Embryonic facial prominence (tissue), 1 donor: Measurements from ENCODE around the gene L3MBTL3.

ENCODE experiments used
- DNase-seq: peaks from one replicate; pipeline ENCODE4 v3.0.0-alpha.2; 2016; ENCODE audit errors: extremely low spot score

L3MBTL3 gene

DNA sequence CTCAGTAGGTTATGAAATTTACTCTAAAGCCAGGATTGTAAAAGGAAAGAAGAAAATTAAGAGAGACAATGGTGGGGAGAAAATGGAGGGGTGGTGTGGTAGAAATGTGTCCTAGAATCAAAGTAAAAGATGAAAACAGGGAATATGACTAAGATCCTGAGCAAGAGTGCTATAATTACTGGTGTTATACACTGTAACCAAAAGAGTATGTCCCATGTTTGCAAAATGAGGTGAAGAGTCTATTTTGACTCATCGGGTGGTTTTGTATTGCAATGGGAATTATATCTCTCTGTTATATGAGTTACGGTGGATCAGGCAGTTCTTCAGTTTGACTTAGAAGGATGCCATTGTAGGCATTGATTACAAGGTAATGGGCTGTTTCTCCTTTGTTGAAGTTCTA is 8.5 kb downstream of the L3MBTL3 start:
- no peak for DNase-seq

DNA sequence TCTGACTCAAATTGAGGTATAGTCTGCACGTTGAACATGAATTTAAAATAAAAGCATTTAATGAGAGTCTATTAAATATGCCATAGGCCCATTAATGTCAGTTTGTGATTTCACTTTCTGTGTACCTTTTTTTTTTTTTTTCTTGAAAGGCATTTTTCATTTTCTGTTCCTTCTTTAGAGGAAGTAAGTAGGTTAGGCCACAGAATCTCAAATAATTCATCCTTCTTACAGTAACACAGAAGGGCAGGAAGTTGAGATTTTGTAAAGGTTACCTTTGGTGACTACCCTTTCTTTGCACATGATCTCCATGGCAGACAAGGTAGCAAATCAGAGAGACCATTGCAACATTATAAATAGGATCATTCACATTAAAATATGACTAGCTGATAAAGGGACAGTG is 9.6 kb downstream of the L3MBTL3 start:
- DNase-seq, result no peak

DNA sequence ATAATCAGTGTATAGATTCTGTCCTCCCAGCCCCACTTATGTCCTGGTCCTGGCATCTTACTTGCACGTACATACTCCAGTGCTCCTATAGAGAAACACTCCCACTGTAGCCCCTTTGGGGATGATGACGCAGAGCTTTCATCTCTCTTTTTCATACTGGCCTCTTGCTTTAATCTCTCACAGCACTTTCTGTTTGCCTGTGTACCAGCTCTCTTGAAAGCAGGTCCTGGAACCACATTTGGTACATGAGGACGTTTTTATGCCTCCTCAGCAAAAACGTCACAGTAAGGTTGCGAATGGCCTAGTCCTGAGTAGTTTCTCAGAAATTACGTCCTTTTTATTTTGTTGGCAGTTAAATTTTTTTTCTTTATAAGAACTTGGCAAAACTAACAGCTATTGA is 10.8 kb downstream of the L3MBTL3 start:
- DNase-seq, result no peak

DNA sequence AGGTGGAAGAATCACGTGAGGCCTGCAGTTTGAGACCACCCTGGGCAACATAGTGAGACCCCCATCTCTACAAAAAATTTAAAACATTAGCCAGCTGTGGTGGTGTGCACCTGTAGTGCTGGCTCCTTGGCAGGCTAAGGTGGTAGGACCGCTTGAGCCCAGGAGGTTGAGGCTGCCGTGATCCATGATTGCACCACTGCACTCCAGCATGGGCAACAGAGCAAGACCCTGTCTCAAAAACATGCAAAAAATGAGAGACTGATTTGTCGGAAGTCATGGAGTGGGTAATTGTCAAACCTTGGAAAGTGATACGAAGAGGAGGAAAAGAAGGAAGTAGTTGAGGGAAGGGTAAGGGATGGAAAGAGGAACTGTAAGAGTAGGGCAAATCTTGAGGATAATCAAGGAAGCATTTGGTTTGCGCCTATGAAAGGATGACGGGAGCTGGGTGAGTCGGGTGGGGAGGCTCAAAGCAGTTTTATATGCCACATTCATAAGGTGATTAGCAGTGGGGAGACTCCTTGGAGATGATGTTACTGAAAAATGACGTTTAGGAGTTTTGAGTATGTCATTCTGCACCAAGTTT is 14.5 kb downstream of the L3MBTL3 start:
- no peak for DNase-seq

DNA sequence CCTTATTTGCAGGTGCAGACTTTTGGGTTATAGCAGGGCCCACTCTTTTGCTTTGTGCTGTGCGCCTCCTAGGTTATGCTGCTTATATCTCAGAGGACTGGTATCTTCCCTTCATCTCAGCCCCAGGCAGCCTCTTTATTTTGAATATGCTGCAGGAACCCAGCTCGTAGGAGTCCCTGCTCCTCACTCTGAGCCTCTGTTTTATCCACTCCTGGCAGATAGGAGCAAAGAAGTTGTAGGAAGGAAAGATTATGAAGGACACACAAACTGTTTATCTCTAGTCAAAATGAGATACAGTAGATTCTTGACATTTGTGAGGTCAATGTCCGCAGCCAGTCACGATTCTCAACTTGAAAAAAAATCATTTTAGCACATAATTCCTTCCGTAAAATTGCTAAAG is 15.6 kb downstream of the L3MBTL3 start:
- DNase-seq, result no peak

DNA sequence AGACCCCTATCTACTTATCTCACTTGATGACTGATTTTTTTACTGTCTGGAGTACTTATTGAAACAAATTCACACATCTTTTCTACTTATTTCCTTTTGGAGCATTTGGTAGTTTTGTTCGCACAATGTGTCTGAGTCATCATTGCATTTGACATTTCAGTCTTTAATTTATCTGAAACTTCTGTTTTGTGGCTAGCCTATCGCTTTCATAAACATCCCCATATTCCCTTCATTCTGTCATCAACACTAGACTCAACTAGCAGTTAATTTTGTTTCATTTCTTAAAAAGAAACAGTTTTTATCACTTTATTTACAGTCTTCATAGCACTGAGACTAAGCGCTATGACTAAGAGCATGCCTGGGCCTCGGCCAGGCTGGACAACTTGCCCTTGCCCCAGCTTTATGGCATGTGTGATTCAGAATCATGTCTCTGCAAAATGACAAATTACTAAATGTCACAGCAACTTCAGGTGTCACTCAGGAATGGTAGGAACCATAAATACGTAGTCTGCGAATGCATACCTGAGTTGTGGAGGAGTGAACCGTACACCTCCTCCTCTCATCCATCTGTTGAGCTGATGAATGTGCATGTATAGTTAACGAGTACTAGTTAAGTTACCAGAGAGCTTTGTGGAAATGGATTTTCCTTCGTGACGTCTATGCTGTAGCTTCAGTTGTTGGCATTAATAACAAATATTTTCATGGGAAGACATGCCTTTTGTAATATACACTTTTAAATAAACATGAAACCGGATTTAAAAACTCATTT is 16.2 kb downstream of the L3MBTL3 start:
- no peak for DNase-seq

DNA sequence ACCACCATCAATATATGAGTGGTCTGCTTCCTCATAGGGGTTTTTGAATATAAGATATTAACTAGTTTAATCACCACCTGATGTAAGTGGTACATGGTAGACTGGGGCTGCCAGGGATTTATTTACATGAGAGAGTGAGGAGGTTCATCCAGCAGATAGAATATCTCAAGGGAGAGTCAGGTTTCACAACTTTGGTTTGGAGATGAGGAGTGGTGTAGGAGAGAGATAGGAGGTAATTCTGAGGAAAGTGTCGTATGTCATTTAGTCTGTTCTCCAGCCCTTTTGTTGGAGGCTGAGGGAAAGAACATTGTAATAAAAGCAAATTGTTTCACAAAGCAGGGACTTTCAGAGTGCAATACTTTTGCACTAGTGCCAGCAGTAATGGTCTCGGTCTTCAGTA is 16.8 kb downstream of the L3MBTL3 start:
- DNase-seq, result no peak

DNA sequence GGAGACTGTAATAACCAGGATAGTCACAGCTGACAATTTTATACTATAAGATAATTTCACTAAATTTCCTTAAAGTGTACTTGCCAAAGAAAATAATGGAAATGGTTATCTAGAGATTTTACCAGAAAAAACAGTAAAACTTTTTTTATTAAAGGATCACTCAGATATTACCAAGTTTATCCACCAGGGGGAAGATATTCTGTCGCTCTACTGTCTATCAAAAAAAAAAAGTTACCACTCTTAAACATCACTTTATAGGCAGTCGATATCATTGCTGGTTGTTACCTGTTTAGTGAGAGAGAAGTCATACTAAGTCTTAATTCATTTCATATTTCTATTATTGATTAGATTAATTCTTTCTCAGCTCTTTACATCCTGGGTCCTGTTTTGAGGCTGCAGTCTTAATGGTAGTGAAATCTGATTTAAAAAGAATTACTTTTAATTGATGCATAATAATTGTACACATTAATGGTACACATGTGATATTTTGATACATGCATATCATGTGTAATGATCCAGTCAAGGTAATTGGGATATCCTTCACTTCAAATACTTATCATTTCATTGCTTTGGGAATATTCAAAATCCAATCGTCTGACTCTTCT is 18.9 kb downstream of the L3MBTL3 start:
- no peak for DNase-seq

DNA sequence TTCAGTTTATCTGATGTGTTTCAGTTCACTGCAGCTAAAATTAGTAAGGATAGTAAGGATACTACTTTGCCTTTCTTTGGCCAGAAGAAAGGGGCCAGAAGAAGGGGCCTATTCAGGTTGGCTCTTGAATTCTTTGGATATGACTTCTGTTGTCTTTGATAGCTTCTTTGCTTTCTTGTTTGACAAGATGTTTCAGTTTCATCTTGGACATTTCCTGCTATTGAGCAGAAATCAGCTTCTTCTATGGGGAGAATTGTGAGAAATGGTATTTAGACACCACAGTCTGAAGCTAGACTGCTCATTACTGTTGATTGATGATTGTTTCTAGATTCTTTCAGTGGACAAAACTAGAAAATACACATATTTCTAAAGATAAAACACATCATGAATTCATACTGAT is 23.2 kb downstream of the L3MBTL3 start:
- DNase-seq, result no peak

DNA sequence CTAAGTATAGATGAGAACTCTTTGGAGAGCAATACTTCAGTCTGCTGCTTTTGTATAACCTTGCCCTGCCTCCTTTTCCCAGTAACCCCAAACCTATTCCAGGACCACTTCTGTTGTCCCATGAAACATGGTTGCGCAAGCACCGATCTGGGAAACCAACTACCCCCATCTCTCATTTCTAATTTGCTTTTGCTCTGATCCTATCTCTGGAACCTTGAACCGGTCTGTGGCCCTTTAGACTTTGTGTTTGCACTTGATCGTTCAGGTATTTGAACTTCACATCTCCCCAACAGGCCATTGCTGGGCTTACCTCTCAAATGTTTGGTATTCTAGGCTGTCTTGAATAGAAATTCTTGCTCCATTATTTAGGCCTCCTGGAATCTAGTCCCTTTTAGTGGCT is 25.0 kb downstream of the L3MBTL3 start:
- DNase-seq, result no peak

DNA sequence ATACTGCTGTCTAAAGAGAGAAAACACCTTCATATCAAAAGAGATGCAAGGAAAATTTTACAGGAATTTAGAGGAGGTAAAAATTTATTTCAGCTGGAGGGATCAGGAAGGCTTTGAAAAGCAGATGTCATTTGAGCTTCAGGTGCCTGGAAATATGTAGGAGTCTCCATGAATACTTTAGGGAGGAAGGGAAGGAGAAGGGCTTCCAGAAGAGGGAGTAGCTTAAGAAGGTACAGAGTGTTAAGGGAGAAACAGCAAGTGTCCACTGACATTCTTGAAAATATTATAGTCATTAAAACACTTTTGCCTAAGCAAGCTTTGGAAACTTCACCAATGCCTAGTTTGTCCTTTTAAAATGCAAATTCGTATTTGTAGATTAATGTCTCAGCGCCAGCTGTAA is 27.2 kb downstream of the L3MBTL3 start:
- no peak for DNase-seq

DNA sequence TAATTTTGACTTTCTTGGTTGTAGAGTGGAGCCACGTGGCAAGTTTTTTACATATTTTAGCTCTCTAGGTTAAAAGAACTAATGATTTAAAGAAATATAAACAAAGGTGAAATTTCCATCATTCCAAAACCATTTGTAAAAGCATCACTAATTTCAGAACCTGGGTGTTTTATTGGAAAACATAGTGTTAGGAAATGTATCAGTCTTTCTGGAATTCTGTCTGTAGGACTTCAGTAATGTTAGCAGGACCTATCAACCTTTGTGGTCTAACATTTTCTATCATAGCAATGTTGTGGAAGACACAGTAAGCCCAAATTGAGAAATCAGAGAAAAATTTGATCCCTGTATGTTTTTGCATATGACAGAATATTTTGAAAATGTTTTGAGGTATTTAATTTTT is 28.3 kb downstream of the L3MBTL3 start:
- DNase-seq, result no peak

DNA sequence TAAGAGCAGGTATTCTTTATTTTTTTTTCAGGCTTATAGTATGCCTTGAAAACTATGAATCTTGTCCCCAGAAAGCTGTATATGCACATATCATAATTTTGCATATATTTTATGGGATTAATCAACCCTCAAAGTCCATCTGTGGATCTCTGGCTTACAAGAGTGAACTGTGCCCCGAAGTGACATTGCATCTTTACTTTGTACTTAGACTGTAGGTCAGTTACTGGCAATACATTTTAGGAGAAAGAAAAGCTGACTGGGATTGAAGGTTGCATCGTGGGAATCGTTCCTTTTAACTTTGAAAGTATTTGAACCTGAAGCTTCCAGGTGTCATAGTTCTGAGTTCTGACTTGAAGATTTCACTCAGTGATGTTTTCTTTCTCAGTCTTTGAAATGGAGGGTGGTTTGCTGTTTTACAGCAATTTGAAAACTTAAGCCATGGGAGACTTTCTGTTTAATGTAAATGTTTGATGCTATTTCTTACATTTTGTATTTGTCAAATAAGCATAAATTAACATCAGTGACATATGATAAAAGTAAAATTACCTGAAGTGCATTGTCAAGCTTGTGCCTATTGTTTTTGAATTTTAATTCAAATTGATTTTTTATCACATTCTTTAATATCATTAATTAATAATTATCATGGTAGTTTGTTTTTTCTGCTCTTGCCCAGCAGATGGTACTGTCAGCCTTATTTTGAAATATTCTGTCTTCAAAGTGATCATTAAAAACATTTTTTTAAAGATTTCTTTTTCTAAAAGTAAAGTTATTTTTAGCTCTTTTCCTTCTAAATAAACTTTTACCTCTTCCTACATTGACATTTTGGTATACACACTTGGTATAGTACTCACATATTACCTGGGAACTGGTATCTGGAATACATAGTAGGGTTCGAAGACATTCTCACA is 29.0 kb downstream of the L3MBTL3 start:
- DNase-seq, result no peak

DNA sequence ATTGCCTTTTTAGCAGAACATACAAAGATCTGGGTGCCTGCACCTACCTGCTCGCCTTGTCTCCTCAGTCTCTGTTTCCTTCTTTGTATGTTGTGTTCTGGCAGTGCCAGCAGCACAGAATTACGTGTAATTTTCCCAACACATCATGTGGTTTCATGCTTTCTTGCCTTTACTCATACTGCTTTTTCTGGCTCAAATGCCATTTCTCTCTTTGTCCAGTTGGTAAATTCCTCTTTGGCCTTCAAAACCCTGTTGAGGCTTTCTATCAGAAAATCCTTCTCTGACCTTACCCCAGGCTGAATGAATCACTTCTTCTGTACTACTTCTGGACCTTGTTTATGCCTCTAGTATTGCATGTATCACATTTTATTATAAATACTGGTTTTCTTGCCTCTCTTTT is 31.8 kb downstream of the L3MBTL3 start:
- DNase-seq, result no peak

DNA sequence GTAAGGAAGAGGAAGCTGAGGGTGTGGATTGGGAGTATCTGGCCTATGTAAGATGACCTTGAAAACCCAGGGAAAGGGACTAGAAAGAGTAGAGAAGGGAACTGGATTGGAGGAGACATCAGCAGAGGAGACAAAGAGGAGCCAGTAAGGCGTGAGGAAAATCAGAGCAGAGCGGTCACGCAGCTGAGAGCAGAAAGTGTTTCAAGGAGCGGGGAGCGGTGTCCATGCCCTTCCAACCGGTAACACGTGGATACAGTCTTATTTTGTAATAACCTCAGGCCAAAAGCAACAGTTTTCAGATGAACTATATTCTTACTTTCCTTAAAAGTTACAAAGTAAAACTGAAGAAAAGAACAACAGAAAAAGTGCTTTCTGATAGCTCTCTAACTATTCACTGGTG is 36.3 kb downstream of the L3MBTL3 start:
- DNase-seq, result no peak

DNA sequence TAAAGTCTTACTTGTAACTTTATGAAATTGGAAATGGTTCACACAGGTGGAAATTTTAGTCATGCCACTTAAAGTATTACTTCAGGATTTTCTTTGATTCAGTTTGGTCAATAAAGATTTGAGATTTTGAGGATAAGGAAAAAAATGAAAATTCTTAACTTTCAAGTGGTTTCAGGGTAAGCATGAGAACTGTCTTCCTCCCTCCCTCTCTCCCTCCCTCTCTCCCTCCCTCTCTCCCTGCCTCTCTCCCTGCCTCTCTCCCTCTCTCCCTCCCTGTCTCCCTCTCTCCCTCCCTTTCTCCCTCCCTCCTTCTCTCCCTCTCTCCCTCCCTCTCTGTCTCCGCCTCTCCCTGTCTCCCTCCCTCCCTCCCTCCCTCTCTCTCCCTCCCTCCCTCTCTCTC is 36.9 kb downstream of the L3MBTL3 start:
- DNase-seq, result no peak

DNA sequence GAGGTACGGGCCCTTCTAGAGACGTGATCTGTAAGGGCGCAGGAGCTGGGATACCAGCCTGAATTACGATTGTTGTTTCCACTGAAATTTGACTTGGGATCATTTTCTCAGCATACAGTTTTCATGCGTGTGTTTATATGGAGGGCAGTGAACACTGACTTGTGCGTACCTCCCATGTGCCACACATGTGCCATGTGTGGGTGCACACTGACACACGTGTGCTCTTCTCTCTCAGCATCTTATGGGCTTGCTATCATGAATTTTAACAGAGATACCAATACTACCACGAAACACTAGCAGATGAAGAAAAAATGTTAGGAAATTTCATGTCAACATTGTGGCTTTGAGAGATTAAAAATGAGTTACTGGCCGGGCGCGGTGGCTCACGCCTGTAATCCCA is 39.1 kb downstream of the L3MBTL3 start:
- DNase-seq, result no peak

DNA sequence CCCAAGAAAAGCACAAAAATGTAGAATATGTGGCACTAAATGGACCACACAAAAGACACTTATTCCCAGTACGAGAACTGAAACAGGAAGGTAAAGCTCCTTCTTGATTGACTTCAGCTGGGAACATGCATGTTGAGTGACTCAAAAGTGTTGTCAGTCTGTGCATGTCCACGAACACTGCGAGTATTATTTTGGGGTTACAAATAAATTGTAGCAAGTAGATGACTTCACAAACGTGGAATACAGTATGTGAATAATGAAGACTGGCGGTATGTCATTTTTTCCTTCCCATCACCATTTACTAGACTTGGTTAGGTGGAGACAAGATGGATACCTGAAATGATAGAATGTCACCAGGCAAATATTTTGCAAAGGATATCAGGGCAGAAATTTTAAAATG is 45.4 kb downstream of the L3MBTL3 start:
- no peak for DNase-seq

DNA sequence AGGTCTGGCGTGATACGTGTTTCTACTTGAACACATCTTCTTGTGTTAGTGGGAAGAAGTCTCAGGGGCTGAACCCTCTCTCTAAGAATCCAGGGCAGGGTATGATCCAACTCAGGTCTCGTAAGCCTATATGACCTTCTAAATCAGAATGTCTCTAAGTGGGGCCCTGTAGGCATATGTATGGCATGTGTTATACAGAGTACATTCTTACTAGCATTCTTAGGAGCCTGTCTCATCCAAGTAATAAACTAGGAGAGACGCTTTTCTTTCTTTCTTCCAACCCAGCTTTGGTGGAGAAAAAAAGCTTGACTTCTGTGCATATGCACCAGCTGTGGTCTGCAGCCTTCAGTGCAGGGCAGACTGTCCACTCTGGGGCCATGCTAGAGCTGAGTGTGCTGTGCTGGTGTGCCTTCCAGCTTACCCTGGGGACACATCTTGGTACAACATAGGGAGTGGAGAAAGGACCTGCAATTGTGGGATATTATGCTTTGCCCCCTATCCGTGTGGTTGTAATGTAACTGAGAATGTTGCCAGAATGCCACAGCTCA is 47.3 kb downstream of the L3MBTL3 start:
- DNase-seq, result no peak

DNA sequence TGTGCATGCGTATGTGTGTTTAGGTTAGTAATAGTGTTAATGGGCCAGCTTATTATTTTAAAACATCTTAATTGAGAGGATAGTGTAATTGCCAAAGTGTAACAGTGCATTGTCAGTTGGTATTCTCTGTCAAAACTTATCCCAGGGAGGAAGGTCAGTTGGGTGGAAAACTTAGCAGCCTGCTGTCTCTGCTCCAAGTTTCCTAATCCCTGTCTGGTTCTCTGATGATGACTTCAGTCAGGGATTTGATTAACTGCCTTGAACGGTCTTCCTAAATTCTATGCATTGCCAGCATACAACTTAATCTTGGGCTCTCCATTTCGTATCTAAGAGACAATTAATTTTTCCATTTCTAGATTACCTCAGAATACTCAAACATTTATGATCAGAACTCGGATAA is 51.1 kb downstream of the L3MBTL3 start:
- no peak for DNase-seq

DNA sequence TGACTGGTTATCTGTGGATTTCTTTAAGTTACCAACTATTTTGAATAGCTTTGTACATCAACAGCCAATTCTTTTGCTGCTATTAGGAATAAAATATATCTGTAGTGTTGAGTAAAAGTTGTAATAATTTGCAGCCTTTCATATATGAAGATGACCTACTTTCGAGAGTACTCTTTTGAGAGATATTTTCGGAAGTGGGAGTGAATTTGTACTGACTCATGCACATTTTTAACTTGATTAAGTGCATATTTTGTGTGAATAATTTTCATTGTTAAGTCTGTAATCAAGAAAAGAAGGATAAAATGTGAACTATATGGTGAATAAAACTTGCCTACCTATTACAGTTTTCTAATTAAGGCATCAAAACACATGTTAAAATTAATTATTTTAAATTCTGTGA is 51.9 kb downstream of the L3MBTL3 start:
- DNase-seq, result no peak

DNA sequence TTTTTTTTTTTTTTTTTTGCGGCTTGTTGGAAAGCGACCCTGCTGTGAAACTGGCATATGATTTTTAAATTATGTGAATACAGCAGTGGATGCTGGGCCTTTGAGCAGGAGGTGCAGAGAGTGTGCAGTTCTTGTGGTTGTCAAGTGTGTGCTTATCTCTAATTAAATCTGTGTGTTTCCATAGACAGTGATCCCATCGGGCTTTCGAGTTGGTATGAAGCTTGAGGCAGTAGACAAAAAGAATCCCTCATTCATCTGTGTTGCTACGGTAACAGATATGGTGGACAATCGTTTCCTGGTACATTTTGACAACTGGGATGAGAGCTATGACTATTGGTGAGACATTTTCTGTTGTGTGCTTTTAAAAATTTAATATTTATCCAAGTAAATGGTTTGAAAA is 52.4 kb downstream of the L3MBTL3 start:
- DNase-seq, result no peak
